H9 (cell line): ENCODE results near the gene MROH2A. TPM values are rescaled to one million over a fixed set of nuclear protein-coding genes. Genes with fewer than 3 reads are reported as not detected.

Experiments used
- DNase-seq: peaks from one replicate; pipeline ENCODE4 v3.0.0-alpha.2; 2017
- H2AFZ ChIP-seq: one replicate; pipeline ENCODE4 v1.6.1; 2013; ENCODE audit warnings: mild to moderate bottlenecking, low read length, control low read depth, moderate library complexity
- H2AK5ac ChIP-seq: 2 replicates; pipeline ENCODE4 v1.6.1; 2013; ENCODE audit warnings: low read length, control low read depth, mixed read lengths; ENCODE audit not compliant: insufficient read length
- H2BK120ac ChIP-seq: one replicate; pipeline ENCODE4 v1.6.1; 2013; ENCODE audit warnings: low read depth, mild to moderate bottlenecking, low read length, control low read depth, inconsistent platforms; ENCODE audit not compliant: poor library complexity, severe bottlenecking
- H2BK12ac ChIP-seq: 2 replicates; pipeline ENCODE4 v1.6.1; 2013; ENCODE audit warnings: low read length, control low read depth, mixed read lengths, low read depth; ENCODE audit not compliant: insufficient read length
- H2BK15ac ChIP-seq: 2 replicates; pipeline ENCODE4 v1.6.1; 2013; ENCODE audit warnings: low read depth, low read length, control low read depth
- H2BK20ac ChIP-seq: one replicate; pipeline ENCODE4 v1.6.1; 2013; ENCODE audit warnings: low read depth, mild to moderate bottlenecking, low read length, control low read depth, inconsistent platforms; ENCODE audit not compliant: poor library complexity, severe bottlenecking
- H2BK5ac ChIP-seq: 2 replicates; pipeline ENCODE4 v1.6.1; 2013; ENCODE audit warnings: low read length, control low read depth, mixed read lengths; ENCODE audit not compliant: insufficient read length
- H3K14ac ChIP-seq: 2 replicates; pipeline ENCODE4 v1.6.1; 2013; ENCODE audit warnings: low read length, control low read depth; ENCODE audit not compliant: insufficient read depth
- H3K18ac ChIP-seq: 2 replicates; pipeline ENCODE4 v1.6.1; 2013; ENCODE audit warnings: low read depth, mild to moderate bottlenecking, mixed read lengths, low read length, control low read depth; ENCODE audit not compliant: insufficient read length
- H3K23ac ChIP-seq: 2 replicates; pipeline ENCODE4 v1.6.1; 2013; ENCODE audit warnings: low read length, control low read depth, mixed read lengths, low read depth; ENCODE audit not compliant: insufficient read length
- H3K23me2 ChIP-seq: 2 replicates; pipeline ENCODE4 v1.6.1; 2013; ENCODE audit warnings: low read depth, mild to moderate bottlenecking, mixed read lengths, low read length, control low read depth; ENCODE audit not compliant: insufficient read length, poor library complexity, severe bottlenecking
- H3K27ac ChIP-seq: 2 replicates; pipeline ENCODE4 v1.5.1; 2013; ENCODE audit warnings: low read length, control low read depth, mixed read lengths, low read depth; ENCODE audit not compliant: insufficient read length
- H3K27me3 ChIP-seq: 2 replicates; pipeline ENCODE4 v1.6.1; 2013; ENCODE audit warnings: low read length, control low read depth, inconsistent platforms; ENCODE audit not compliant: insufficient read depth
- H3K4ac ChIP-seq: 2 replicates; pipeline ENCODE4 v1.6.1; 2013; ENCODE audit warnings: low read depth, mild to moderate bottlenecking, control low read depth, inconsistent platforms, low read length, moderate library complexity
- H3K4me1 ChIP-seq: 2 replicates; pipeline ENCODE4 v1.6.1; 2013; ENCODE audit warnings: low read length, control low read depth, inconsistent platforms; ENCODE audit not compliant: insufficient read depth
- H3K4me2 ChIP-seq: 2 replicates; pipeline ENCODE4 v1.6.1; 2013; ENCODE audit warnings: low read length, control low read depth, mixed read lengths; ENCODE audit not compliant: insufficient read length, insufficient read depth
- H3K56ac ChIP-seq: 2 replicates; pipeline ENCODE4 v1.6.1; 2013; ENCODE audit warnings: low read depth, mild to moderate bottlenecking, mixed read lengths, low read length, control low read depth; ENCODE audit not compliant: insufficient read length
- H3K79me1 ChIP-seq: 2 replicates; pipeline ENCODE4 v1.6.1; 2013; ENCODE audit warnings: low read depth, mild to moderate bottlenecking, moderate library complexity, low read length, control low read depth, inconsistent platforms; ENCODE audit not compliant: insufficient read depth, poor library complexity, severe bottlenecking
- H3K79me2 ChIP-seq: 2 replicates; pipeline ENCODE4 v1.6.1; 2013; ENCODE audit warnings: low read length, control low read depth, inconsistent platforms; ENCODE audit not compliant: insufficient read depth
- H3K9ac ChIP-seq: 2 replicates; pipeline ENCODE4 v1.6.1; 2013; ENCODE audit warnings: low read length, control low read depth, mixed read lengths; ENCODE audit not compliant: insufficient read length; ENCODE audit errors: extremely low read depth
- H3K9me3 ChIP-seq: one replicate; pipeline ENCODE4 v1.6.1; 2013; ENCODE audit warnings: low read depth, low read length, inconsistent platforms; ENCODE audit not compliant: control insufficient read depth
- H3T11ph ChIP-seq: one replicate; pipeline ENCODE4 v1.6.1; 2013; ENCODE audit warnings: mild to moderate bottlenecking, low read length, control low read depth, inconsistent platforms
- H4K20me1 ChIP-seq: one replicate; pipeline ENCODE4 v1.6.1; 2013; ENCODE audit not compliant: control insufficient read depth, insufficient read length, insufficient read depth
- H4K5ac ChIP-seq: 2 replicates; pipeline ENCODE4 v1.6.1; 2013; ENCODE audit warnings: low read depth, mild to moderate bottlenecking, mixed read lengths, low read length, control low read depth; ENCODE audit not compliant: insufficient read length
- H4K8ac ChIP-seq: replicated peaks from 2 replicates; pipeline ENCODE4 v1.6.1; 2013; ENCODE audit warnings: low read length, control low read depth, mixed read lengths, low read depth; ENCODE audit not compliant: insufficient read length
- H4K91ac ChIP-seq: 2 replicates; pipeline ENCODE4 v1.6.1; 2013; ENCODE audit warnings: low read depth, mild to moderate bottlenecking, moderate library complexity, mixed read lengths, low read length, control low read depth; ENCODE audit not compliant: insufficient read length
- H3K27ac Mint-ChIP-seq, 3 experiments: 2 replicates in 2 of 3; 3 replicates in 1 of 3; pipeline ENCODE4 v1.8.0; 2020 to 2021; ENCODE audit warnings: mixed read lengths in 3 of 3, mild to moderate bottlenecking in 1 of 3, moderate library complexity in 1 of 3
- H3K27me3 Mint-ChIP-seq: 2 replicates; pipeline ENCODE4 v1.8.0; 2021; ENCODE audit warnings: low read depth, mild to moderate bottlenecking, moderate library complexity, mixed read lengths
- H3K36me3 Mint-ChIP-seq, 3 experiments: 2 replicates in 2 of 3; 3 replicates in 1 of 3; pipeline ENCODE4 v1.8.0; 2020 to 2021; ENCODE audit warnings: low read depth in 3 of 3, mixed read lengths in 3 of 3; ENCODE audit not compliant: insufficient read depth in 1 of 3
- H3K4me1 Mint-ChIP-seq, 2 experiments: 2 replicates each; pipeline ENCODE4 v1.8.0; 2020; ENCODE audit warnings: mixed read lengths in 2 of 2
- H3K4me3 Mint-ChIP-seq, 2 experiments: 2 replicates in 1 of 2; 3 replicates in 1 of 2; pipeline ENCODE4 v1.8.0; 2020 to 2021; ENCODE audit warnings: mild to moderate bottlenecking in 2 of 2, mixed read lengths in 2 of 2, moderate library complexity in 1 of 2
- H3K9me3 Mint-ChIP-seq, 2 experiments: 2 replicates in 1 of 2; 3 replicates in 1 of 2; pipeline ENCODE4 v1.8.0; 2020; ENCODE audit warnings: mild to moderate bottlenecking in 2 of 2, mixed read lengths in 2 of 2, moderate library complexity in 1 of 2
- total RNA-seq: library from RNA; stranded (reverse); gene quantifications from 2 replicates; pipeline ENCODE4 v1.2.1, GENCODE V29; 2021
- TF ChIP-seq, protein P1 (sequence below): fragments of 200-600 bp; sonication (generic); conservative IDR thresholded peaks from 3 replicates; pipeline ENCODE4 v1.8.0; 2021; ENCODE audit warnings: antibody characterized with exemption, mild to moderate bottlenecking

Gene MROH2A
- total RNA-seq, 1 experiment from 2014 or later = not detected

DNA sequence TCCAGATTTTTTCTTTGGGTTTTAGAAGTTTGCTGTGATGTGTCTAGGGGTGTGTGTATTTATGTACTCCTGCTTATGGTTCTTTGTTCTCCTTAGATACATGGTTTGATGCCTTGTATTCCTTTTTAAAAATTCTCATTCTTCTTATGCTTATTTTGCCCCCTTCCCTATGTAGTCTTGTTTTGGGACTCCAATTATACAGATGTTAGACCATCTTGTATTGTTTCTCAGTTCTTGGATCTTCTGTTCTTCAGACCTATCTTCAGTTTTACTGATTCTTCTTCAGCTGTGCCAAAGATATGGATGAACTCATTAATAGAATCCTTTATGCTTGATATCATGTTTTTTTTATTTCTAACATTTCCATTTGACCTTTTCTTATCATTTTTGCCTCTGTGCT is 104.2 kb downstream of the MROH2A start:
- H3K4me1 Mint-ChIP-seq = no peaks in the 10 kb centered on the region
- Histone ChIP-seq H3K79me2 (no peaks in the 10 kb centered on the region), H2BK15ac (no peak overlapping the region), H3K4me1 (no peaks in the 10 kb centered on the region), H4K20me1 (no peaks in the 10 kb centered on the region), H3K23me2 (no peaks in the 10 kb centered on the region), H3K4me2 (no peak overlapping the region), H3K56ac (no peak overlapping the region), H3K4ac (no peak overlapping the region), H2BK120ac (no peak overlapping the region), H4K5ac (no peak overlapping the region), H3T11ph (no peak overlapping the region), H3K27me3 (no peaks in the 10 kb centered on the region), H4K91ac (no peak overlapping the region), H2AK5ac (no peak overlapping the region), H3K9me3 (no peaks in the 10 kb centered on the region), H4K8ac (no peak overlapping the region), H3K79me1 (no peaks in the 10 kb centered on the region), H2BK12ac (no peak overlapping the region), H3K14ac (no peak overlapping the region), H2BK20ac (no peak overlapping the region), H2AFZ (no peak overlapping the region), H3K18ac (no peak overlapping the region), H3K23ac (no peak overlapping the region), H3K27ac (no peak overlapping the region), H2BK5ac (no peak overlapping the region), H3K9ac (no peak overlapping the region)
- no peak overlapping the region for H3K4me3 Mint-ChIP-seq
- H3K27ac Mint-ChIP-seq = no peak overlapping the region
- H3K9me3 Mint-ChIP-seq = peaks cover 23 to 24% of the 10 kb centered on the region in 2 experiments
- peaks cover 2 to 5% (median 4%) of the 10 kb centered on the region in 3 experiments; a peak in 5 of 7 replicates for H3K36me3 Mint-ChIP-seq
- H3K27me3 Mint-ChIP-seq = peaks cover 25% of the 10 kb centered on the region
- TF ChIP-seq, protein P1, sequence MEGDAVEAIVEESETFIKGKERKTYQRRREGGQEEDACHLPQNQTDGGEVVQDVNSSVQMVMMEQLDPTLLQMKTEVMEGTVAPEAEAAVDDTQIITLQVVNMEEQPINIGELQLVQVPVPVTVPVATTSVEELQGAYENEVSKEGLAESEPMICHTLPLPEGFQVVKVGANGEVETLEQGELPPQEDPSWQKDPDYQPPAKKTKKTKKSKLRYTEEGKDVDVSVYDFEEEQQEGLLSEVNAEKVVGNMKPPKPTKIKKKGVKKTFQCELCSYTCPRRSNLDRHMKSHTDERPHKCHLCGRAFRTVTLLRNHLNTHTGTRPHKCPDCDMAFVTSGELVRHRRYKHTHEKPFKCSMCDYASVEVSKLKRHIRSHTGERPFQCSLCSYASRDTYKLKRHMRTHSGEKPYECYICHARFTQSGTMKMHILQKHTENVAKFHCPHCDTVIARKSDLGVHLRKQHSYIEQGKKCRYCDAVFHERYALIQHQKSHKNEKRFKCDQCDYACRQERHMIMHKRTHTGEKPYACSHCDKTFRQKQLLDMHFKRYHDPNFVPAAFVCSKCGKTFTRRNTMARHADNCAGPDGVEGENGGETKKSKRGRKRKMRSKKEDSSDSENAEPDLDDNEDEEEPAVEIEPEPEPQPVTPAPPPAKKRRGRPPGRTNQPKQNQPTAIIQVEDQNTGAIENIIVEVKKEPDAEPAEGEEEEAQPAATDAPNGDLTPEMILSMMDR = no peak
- no peak for DNase-seq

Other genes with a start within 250 kb of the MROH2A start
- gene USP40, start 211.5 kb upstream of the MROH2A start, total RNA-seq = 6.0 and 7.5 TPM in 2 replicates
- not detected in 2 replicates for gene UGT1A8, start 160.7 kb upstream of the MROH2A start, total RNA-seq
- gene UGT1A10, start 141.9 kb upstream of the MROH2A start, total RNA-seq = not detected in 2 replicates
- gene UGT1A9, start 106.4 kb upstream of the MROH2A start, total RNA-seq = not detected in 2 replicates
- not detected in 2 replicates for gene UGT1A7, start 96.4 kb upstream of the MROH2A start, total RNA-seq
- not detected in 2 replicates for gene UGT1A6, start 85.4 kb upstream of the MROH2A start, total RNA-seq
- not detected in 2 replicates for gene UGT1A5, start 65.4 kb upstream of the MROH2A start, total RNA-seq
- gene UGT1A4, start 59.6 kb upstream of the MROH2A start, total RNA-seq = not detected in 2 replicates
- gene UGT1A3, start 49.3 kb upstream of the MROH2A start, total RNA-seq = not detected in 2 replicates
- gene UGT1A1, start 18.1 kb upstream of the MROH2A start, total RNA-seq = not detected in 2 replicates
- 49.7 and 52.6 TPM in 2 replicates for gene HJURP, start 76.2 kb downstream of the MROH2A start, total RNA-seq
- 0.20 and 0.28 TPM in 2 replicates for gene TRPM8, start 139.0 kb downstream of the MROH2A start, total RNA-seq